Fibroblast of the aortic adventitia (primary cell): Measurements from ENCODE around the gene C1orf159. TPM values are rescaled to one million over a fixed set of nuclear protein-coding genes. Genes with fewer than 3 reads are reported as not detected.

Experiments
- DNase-seq: peaks from one replicate; pipeline ENCODE4 v3.0.0-alpha.2; 2010; ENCODE audit warnings: low read depth
- H3K4me3 ChIP-seq: 2 replicates; pipeline ENCODE4 v1.5.1; 2011; ENCODE audit warnings: low read depth, mild to moderate bottlenecking, control low read depth, low read length, moderate library complexity
- total RNA-seq: library from RNA; depleted of rRNA; stranded (reverse); fragments of >200 nt; gene quantifications from 2 replicates; pipeline ENCODE4 v1.2.3, GENCODE V29; 2012; ENCODE audit warnings: low replicate concordance
- TF ChIP-seq, protein P1 (sequence below): IDR thresholded peaks from 2 replicates; pipeline ENCODE4 v1.5.1; 2011; ENCODE audit warnings: mild to moderate bottlenecking, low read length, control low read depth, inconsistent platforms; ENCODE audit not compliant: insufficient read depth

Gene C1orf159
- total RNA-seq, 1 donor: 7.7 TPM

DNA sequence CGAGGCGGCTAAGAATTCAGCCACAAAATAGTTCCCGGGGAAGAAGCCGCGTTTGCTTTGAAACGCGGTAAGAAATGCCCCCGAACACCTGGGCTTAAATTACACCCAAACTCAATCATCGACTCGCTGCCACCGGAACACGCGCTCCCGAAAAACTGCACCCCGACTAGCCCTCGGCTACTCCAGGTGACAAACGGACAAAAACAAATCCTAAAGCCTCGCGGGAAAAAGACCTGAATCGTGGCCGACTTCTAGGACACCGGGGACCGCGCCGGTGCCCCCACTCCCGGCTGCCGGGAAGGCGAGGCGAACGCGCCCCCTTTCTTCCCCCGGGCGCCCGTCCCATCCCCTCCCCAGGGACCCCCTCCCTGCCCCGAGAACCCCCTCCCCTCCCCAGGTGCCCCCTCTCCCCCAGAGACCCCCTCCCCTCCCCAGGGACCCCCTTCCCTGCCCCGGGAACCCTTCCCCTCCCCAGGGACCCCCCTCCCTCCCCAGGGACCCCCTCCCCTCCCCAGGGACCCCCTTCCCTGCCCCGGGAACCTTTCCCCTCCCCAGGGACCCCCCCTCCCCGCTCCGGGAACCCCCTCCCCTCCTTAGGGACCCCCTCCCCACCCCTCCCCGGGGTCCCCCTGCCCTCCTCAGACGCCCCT lies 628 bp downstream of the C1orf159 start:
- DNase-seq: no peak
- peak overlapping the region; percentile 77 for H3K4me3 ChIP-seq
- TF ChIP-seq, protein P1, sequence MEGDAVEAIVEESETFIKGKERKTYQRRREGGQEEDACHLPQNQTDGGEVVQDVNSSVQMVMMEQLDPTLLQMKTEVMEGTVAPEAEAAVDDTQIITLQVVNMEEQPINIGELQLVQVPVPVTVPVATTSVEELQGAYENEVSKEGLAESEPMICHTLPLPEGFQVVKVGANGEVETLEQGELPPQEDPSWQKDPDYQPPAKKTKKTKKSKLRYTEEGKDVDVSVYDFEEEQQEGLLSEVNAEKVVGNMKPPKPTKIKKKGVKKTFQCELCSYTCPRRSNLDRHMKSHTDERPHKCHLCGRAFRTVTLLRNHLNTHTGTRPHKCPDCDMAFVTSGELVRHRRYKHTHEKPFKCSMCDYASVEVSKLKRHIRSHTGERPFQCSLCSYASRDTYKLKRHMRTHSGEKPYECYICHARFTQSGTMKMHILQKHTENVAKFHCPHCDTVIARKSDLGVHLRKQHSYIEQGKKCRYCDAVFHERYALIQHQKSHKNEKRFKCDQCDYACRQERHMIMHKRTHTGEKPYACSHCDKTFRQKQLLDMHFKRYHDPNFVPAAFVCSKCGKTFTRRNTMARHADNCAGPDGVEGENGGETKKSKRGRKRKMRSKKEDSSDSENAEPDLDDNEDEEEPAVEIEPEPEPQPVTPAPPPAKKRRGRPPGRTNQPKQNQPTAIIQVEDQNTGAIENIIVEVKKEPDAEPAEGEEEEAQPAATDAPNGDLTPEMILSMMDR: no peak

DNA sequence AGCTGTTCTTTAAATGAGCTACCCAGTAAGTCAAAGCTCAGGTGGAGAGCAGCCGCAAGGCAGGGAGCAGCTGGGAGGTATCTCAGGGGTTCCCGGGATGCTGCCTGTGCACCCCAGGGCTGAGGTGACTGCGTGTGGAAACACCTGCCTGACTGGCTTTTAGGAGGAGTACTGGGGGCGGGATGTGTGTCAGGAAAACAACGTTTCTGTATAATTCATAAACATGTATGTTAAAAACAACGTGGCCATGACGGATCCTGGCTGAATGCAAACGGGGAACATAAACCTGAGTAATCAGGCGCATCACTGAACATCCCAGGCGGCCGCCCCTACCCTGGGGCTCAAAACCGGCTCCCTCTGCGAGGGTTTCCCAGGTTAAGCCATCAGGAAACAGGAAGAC lies 1.5 kb downstream of the C1orf159 start:
- TF ChIP-seq, protein P1: no peak

DNA sequence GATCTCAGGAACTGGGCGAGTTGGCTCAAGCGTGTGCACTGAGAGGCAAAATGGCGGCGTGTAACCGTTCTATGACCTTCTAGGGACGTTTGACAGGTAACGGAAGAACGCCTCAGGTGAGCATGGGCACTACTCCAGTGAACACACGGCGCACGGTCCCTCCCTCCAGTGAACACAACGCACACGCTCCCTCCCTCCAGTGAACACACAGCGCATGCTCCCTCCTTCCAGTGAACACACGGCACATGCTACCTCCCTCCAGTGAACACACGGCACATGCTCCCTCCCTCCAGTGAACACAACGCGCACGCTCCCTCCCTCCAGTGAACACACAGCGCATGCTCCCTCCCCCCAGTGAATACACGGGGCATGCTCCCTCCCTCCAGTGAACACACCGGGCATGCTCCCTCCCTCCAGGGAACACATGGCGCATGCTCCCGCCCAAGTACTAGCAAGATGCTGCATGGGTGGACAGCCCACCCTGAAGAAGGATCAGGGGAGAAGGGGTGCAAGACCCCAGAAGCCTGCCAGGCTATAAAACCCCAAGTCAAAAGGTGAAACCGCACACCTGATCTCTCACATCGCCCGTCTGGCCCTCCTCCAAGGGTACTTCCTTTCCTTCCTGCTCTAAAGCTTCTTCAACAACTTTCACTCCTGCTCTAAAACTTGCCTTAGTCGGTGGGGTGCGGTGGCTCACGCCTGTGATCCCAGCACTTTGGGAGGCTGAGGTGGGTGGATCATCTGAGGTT lies 3.5 kb downstream of the C1orf159 start:
- TF ChIP-seq, protein P1: no peak
- no peak for DNase-seq
- no peak overlapping the region for H3K4me3 ChIP-seq

More for the DNA sequence above, 1.5 kb downstream of the C1orf159 start:
- H3K4me3 ChIP-seq: no peak overlapping the region
- no peak for DNase-seq

- no peak for DNase-seq
- no peak overlapping the region for H3K4me3 ChIP-seq
- TF ChIP-seq, protein P1: no peak
These were observed 4.2 kb downstream of the C1orf159 start for GRCh38 chr1:1111516-1112236.

- no peak for DNase-seq
- TF ChIP-seq, protein P1: no peak
- H3K4me3 ChIP-seq: no peak overlapping the region
These were observed 5.3 kb downstream of the C1orf159 start for GRCh38 chr1:1110561-1110971.

DNA sequence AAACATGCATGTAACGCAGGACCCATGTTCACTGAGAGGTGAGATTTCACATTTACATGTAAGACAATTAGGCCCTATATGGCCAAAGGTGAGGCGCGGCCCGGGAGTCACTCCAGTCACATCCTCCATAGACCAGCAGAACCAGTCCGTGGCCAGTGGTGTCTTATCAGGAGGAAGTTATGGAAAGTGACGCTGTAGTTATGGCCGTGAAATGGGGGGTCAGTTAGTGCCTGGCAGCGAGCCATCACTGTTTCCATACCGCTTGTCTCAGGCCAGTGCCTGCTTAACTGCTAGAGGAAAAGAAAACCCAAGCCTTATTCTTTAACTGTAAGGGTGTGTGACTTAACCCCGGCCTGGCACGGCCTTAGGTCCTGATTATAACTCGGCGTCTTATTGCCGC lies 6.1 kb downstream of the C1orf159 start:
- DNase-seq: no peak
- H3K4me3 ChIP-seq: no peak overlapping the region
- TF ChIP-seq, protein P1: no peak
